Activated CD4-positive, alpha-beta T cell treated with anti-CD3 and anti-CD28 coated beads for 4 hours (primary cell): Measurements from ENCODE around the gene MDN1.
"Not testable (repeated sequence)": the region's sequence is repeated elsewhere in the genome, so short reads cannot be mapped to it uniquely, and the experiment has no call there.

ENCODE experiments used
- DNase-seq, 2 donors: peaks; one replicate each; pipeline ENCODE4 v3.0.0-alpha.2; 2020

Gene MDN1

DNA sequence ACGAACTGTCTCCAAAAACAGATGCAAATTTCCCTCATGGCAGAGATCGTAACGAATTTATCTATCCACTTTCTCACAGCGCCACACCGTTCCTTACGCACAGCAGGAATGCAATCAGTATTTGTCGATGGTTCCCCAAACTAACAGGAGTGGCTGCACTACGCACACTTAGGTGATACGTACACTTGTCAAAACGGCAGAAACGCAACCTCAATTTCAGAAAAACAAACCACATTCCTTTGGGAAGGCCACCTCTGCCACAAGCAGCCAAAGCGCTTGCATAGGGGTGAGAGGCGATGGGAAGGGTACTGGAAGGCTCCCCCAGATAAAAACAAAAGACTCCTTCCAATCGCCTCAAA, 638 bp downstream of the MDN1 start:
- DNase-seq = peak in 1 of 2 donors; percentile 22

GRCh38 chr6:89817481-89817880, 2.1 kb downstream of the MDN1 start:
- no peak for DNase-seq

DNA sequence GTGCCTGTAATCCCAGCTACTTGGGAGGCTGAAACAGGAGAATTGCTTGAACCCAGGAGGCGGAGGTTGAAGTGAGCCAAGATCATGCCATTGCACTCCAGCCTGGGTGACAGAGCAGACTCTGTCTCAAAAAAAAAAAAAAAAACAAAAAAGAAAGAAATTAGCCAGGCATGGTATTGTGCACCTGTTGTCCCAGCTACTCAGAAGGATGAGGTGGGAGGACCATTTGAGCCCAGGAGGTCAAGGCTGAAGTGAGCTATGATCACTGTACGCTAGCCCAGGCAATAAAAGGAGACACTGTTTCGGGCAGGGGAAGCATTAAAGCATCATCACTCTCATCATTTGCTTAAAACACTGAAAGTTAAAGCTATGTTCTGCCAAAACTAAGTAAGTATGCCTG, 6.2 kb downstream of the MDN1 start:
- DNase-seq = not testable (repeated sequence)

GRCh38 chr6:89807581-89807980, 12.0 kb downstream of the MDN1 start:
- no peak for DNase-seq

GRCh38 chr6:89805814-89806371, 13.7 kb downstream of the MDN1 start:
- DNase-seq = no peak

DNA sequence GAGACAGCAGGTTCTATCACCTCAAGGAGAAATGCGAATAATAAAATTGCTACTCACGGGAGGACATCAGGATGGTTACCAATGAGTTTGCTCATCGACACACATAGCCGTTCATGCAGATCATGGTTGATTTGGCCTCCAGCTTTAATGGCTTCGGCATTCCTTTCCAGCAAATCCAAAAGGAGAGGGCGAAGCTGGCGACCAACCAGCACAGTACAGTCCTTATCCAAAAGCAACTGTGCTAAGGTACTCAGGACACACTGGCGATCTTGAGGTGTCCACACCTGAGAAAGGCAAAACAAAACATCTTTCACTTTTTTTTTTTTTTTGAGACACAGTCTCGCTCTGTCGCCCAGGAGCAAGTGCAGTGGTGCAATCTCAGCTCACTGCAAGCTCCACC, 16.3 kb downstream of the MDN1 start:
- no peak for DNase-seq

GRCh38 chr6:89799756-89800155, 19.8 kb downstream of the MDN1 start:
- DNase-seq = no peak

DNA sequence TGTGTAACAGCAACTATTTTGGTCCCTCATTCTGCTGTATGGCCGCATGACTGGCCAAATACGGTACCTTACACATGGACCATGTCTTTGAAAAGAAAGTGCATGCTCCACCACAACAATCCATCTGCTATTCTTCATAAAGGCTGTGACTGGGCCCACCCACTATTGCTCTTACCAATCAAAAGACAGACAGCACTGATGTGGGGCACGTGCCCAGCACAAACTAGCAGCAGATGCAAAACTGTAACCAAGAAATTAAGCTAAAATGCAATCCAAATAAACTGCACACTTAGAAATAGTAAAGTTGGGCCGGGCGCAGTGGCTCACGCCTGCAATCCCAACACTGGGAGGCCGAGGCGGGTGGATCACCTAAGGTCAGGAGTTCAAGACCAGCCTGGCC, 20.5 kb downstream of the MDN1 start:
- DNase-seq = no peak

DNA sequence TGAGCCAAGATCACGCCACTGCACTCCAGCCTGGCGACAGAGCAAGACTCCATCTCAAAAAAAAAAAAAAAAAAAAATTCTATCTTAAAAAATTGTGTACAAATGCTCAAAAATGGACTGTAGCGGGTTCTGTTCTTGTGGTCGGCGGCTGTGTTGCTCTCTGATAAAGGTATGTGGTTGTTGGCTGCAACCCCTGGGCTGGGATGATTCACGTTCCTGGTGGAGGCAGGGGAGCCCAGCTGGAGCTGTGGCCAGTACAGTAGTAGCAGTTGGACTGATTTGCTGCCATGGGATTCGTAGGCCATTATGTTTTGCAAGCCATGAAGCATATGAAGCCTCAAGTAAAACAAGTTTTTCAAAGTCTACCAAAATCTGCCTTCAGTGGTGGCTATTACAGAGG, 22.3 kb downstream of the MDN1 start:
- DNase-seq = no peak

- no peak for DNase-seq
Observed at GRCh38 chr6:89794324-89794723, 25.3 kb downstream of the MDN1 start.

- DNase-seq = no peak
Observed at GRCh38 chr6:89793586-89793985, 26.0 kb downstream of the MDN1 start.

DNA sequence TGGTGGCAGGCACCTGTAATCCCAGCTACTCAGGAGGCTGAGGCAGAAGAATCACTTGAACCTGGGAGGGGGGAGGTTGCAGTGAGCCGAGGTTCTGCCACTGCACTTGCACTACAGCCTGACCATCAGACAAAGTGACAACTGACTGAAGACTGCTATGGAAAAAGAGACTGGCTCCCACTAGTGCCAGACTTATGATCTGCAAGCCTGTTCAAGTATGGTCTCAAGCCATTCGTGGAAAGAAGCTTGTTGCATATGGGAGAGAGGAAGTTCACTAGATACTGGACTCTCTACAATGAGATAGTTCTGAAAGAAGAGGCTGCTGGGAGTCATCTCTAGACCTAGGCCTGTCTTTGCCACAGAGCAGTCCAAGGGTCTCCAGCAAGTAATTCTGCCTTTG, 26.7 kb downstream of the MDN1 start:
- no peak for DNase-seq

DNA sequence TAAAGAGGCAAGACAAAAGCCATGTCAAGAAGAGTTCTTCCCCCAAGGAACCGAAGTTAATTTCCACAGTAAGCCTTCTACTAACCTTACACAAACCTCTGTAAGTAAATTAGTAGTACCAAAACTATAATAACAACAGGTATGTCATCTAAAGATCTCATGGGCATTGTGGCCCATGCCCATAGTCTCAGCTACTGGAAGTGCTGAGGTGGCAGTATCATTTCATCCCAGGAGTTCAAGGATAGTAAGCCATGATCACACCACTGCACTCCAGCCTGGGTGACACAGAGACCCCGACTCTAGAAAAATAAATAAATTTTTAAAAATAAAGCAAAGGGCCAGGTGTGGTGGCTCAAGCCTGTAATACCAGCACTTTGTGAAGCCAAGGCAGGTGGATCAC, 29.2 kb downstream of the MDN1 start:
- no peak for DNase-seq

GRCh38 chr6:89789980-89790379, 29.6 kb downstream of the MDN1 start:
- DNase-seq = no peak

DNA sequence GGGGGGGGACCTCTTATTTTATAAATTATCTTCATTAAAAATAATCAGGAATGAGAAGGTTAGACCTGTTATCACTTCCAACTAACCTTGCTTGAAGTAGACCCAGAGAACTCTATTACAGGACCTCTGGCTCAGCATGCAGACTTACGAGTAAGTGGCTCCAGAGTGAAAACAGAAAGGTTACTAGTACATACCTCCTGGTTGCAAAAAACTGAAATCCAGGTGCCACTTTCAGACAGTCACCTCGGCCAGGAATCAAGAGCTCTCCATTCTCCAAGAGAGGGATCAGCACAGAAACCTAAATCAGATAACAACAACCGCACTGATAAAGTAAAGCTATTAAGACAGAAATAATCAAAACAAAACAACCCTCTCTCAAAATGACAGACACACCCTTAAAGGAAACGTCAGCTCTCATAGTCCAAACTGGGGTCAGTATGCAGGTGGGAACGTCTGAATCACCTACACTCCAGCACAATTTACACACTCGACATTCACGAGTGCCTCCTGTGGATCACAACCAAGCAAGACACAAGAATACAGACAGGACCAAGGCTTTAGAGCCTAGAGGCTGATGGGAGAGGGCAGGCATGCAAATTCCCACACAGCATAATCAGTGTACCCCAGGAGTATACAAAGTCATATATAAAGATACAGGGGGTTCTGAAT, 31.8 kb downstream of the MDN1 start:
- no peak for DNase-seq

- DNase-seq = no peak
Observed at GRCh38 chr6:89786970-89787369, 32.6 kb downstream of the MDN1 start.

DNA sequence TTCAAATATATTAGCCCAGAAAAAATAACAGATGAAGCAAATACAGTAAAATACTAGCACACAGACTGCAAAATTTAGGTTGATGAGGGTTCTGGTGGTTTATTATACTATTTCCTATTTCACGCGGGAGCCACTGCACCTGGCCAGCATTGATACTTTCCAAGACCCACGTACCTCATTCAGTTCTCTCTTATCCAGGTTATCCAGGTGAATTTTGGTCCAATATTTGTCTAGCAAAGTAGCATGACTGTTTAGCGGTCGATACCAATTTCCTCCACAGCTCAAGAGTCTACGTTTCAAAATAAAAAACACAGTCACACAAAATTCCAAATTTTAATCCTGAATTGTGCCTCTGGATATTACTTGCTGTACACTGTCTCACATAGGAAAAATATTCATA, 34.8 kb downstream of the MDN1 start:
- no peak for DNase-seq

- DNase-seq = not testable (repeated sequence)
Observed at GRCh38 chr6:89783293-89783692, 36.3 kb downstream of the MDN1 start.

GRCh38 chr6:89782222-89782621, 37.4 kb downstream of the MDN1 start:
- DNase-seq = no peak

- no peak for DNase-seq
Observed at GRCh38 chr6:89781070-89782034, 38.2 kb downstream of the MDN1 start.

- DNase-seq = no peak
Observed at GRCh38 chr6:89777455-89777854, 42.1 kb downstream of the MDN1 start.

DNA sequence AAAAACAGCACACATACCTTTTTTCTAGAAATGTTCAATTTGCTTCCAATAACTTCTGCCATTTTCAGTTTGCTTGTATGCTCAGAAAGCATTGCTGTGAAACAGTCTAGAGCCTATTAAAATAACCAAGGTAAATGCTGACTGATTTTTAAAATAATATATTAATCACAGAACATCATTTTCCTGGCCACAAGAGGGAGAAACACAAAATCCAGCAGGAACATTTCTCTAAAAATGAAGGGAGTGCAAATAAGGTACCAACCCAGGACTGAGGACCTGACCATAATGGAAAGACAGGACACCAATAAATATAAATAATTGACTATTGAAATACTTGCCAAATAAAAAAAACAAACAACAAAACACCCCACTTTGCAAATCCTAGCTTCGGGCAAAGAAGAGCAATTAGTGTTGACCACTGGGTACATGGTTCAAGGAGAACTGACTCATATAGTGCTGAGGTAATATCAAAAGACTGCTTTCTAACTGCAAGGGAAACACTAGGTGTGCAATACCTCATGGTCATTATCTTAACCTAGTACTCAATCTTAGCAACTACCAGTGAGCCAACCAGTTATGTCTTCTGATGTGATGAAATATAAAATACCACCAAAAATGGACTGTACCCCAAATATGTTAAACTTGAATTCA, 42.9 kb downstream of the MDN1 start:
- no peak for DNase-seq

DNA sequence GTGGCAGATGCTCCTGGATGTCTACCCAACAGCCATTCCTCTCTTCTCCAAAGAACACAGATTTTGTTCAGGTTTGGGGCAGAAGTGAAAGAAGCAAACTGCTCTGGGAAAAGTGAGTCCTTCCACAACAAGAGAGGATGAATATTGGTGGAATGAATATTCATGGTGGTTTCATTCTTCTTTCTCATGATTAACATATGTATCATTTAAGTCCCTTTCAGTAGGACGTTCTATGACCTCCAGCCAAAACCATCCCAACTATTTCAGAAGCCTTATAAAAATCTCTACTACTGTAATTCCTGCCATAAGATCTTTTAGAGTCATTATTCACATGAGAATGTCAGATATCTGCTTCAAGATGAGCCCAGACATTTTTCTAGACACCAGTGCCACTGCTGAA, 44.4 kb downstream of the MDN1 start:
- no peak for DNase-seq

DNA sequence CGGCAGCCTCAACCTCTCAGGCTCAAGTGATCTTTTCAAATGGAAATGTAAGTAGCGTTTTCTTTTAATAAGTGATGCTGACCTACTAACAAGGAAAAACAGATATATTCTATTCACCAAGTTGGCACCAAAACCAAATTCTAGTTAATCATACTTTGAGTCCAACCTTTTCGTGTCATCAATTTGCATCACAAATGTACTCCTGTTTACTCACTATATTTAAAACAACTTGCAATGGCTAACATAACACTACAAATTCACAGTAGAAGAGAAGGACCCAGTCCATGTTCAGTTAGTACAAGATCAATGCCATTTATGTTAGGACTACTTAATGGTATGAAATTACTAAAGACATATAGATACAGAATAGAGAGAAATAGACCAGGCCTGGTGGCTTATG, 50.0 kb downstream of the MDN1 start:
- DNase-seq = no peak
